ENCODE results near the gene SLC2A5.
"Not testable (repeated sequence)": the region's sequence is repeated elsewhere in the genome, so short reads cannot be mapped to it uniquely, and the experiment has no call there.

The SLC2A5 gene

DNA sequence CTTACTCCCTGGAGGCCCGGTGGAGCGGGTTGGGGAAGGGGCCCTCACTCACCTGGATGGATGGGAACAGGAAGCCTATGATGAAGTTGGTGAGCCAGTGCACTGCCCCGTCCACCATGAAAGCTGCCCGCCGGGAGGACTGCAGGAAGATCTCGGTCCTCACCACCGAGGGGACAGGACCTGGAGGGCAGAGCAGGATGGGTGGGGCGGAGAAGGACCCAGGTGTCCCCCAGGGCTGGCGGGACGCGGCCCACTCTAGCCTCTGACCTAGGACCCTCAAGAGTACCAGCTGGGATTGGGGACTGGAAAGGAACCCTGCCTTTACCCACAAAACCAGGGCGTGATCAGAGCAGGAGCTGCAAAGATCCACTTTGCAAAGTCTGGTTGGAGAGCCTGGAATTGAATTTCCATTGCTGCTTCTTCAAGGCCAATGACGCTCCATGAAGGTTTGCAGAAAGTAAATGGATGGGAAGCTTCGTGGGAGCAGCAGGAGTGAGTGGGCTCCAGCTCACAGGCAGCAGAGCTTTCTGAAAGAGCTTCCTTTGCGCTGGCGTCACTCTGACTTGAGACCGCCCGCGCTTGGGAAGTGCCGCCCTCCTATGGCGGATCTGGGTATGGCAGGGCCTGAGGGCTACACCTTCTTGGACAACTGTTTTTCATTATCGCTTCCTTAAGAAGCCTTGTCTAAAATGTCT lies 64.6 kb downstream of the SLC2A5 start:
- peak; percentile 68 for DNase-seq (ENCODE audit: low read depth)

DNA sequence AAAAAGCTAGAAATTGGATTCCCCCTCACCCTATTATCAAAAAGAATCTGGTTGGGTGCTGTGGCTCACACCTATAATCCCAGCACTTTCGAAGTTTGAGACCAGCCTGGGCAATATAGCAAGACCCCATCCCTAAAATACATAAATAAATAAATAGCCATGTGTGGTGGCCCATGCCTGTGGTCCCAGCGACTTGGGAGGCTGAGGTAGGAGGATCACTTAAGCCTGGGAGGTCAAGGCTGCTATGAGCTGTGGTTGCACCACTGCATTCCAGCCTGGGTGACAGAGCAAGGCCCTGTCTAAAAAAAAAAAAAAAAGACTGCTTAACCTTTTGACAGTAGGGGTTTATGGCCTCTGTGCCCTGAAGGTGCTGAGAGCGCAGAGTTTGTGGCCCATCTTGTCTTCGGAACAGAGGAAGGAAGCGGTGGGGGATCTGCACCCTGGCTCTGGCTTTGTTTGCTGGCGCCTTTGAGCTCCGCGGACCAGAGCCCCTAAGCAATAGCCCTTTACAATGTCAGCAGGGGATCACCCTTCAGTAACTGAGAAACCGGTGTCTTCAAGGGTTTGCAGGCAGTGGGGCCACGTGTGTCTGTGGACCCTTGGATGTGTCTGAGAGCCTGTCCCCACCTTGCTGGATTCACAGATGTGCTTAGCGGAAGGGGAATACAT lies 65.3 kb downstream of the SLC2A5 start:
- DNase-seq (ENCODE audit: low read depth), result no peak

DNA sequence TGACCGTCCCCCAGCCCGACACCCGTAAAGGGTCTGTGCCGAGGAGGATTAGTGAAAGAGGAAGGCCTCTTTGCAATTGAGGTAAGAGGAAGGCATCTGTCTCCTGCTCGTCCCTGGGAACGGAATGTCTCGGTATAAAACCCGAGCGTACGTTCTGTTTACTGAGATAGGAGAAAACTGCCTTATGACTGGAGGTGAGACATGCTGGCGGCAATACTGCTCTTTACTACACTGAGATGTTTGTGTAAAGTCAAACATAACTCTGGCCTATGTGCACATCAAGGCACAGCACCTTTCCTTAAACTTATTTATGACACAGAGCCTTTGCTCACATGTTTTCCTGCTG lies 67.2 kb downstream of the SLC2A5 start:
- not testable (repeated sequence) for DNase-seq (ENCODE audit: low read depth)

DNA sequence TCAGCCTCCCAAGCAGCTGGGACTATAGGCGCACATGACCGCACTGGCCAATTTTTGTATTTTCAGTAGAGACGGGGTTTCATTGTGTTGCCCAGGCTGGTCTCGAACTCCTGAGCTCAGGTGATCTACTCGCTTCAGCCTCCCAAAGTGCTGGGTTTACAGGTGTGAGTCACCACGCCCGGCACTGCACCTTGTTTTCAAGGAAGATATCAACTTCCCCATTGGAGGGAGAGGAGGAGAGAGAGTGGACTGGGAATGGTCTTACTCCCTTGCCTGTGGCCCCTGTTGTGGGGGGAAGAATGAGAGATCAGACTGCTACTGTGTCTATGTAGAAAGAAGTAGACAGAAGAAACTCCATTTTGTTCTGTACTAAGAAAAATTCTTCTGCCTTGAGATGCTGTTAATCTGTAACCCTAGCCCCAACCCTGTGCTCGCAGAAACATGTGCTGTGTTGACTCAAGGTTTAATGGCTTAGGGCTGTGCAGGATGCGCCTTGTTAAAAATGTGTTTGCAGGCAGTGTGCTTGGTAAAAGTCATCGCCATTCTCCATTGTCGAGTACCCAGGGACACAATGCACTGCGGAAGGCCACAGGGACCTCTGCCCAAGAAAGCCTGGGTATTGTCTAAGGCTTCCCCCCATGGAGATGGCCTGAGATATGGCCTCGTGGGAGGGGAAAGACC lies 67.8 kb downstream of the SLC2A5 start:
- DNase-seq (ENCODE audit: low read depth), result not testable (repeated sequence)

DNA sequence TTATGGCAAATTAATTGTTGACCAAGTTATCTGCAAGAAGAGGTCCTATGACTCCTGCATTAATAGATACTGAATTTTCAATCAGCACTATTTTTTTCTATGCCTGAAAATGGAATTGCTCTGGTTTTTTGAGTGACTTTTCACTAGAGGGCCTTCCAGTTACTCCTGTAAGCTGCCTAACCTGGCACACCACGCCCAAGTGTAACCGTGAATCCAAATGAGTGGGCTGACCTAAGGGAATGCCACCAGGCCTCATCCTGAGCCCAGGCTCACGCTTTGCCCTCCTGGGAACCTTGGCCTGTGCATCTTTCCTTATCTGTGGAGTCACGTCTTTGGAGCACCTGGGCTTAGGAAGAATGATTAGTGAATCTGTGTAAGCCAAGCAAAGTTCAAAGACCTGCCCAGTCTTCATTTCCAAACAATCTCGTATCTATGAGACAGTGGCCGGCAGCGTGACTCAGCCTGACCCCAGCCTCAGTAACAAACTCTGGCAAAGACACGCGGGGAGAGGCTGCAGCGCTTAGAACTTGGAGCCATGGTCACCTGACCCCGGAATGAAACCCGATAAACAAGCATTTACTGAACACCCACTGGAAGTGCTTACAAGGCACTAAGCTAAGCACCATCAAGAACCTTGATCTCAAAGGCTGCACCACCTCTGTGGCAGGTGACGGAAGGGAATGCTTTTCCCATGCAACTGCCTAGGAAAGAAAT lies 75.3 kb downstream of the SLC2A5 start:
- DNase-seq (ENCODE audit: low read depth), result not testable (repeated sequence)

DNA sequence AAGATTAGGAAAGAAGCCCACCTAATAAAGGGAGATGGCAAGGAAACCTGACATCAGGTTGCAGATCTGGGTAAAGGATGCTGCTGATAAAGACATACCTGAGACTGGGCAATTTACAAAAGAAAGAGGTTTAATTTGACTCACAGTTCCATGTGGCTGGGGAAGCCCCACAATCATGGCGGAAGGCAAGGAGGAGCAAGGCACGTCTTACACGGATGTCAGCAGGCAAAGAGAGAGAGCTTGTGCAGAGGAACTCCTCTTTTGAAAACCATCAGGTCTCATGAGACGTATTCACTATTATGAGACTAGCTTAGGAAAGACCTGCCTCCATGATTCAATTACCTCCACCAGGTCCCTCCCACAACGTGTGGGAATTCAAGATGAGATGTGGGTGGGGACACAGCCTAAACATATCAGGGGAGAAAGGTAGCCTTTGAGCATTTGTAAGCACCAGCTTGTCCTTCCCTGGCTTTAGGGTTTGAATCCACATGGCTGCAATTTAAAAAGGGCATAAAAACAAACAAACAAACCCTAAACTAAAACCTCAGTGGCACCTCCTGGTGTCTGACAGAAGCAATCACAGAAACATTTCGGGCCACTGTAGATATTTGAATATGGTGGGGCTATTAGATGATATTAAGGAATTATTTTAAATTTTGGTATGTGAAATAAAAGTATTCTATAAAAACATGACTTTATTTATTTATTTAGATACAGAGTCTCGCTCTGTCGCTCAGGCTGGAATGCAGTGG lies 76.3 kb downstream of the SLC2A5 start:
- DNase-seq (ENCODE audit: low read depth), result no peak

DNA sequence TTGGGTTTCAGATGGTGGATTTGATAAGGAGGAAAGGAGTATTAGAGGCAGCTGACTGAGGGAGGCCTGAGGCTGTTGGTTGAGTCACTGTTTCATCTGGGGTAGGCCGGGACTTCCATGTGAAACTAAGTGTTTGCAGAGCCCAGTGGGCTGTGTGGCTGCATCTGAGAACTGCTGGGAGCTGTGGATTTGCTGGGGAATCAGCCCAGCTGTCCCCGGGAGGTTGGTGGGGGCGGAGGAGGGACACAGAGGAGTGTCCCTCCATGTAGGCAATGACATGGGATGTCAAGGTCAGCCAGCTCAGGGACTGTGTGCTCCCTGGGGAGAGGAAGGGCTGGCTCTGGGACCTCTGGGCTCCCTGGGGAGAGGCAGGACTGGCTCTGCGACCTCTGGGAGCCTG lies 79.6 kb downstream of the SLC2A5 start:
- no peak for DNase-seq (ENCODE audit: low read depth)

DNA sequence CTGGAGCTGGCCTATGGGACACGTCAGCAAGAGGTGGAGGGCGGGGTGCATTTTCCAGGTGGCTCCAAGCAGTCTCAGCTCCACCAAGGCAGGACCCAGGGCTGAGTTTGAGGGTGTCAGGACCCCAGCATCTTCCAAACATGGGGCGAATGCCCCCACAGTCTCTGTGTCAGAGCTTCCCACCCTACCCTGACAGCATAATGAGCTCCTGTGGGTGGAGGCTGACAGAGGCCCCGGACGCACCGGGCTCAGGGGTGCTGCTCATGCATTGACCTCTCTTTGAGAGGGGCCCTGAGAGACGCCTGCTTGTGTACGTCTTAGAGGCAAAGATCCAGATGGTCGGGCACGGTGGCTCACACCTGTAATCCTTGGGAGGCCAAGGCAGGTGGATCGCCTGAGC lies 80.4 kb downstream of the SLC2A5 start:
- no peak for DNase-seq (ENCODE audit: low read depth)

DNA sequence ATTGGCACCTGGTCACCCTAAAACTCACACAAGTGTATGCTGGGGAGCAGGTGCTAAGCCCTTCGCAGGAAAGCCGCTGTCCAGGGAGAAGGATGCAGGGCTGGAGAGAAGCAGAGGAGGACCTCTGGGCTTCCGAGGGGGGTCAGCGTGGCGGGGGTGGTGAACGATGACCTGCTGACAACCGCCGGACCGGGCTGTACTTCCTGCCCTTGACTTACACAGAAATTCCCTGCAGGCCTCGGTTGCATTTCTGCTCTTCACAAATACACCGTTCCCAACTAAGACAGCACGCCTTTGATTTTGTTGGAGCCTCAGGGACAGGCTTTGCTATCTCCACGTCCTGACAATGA lies 80.8 kb downstream of the SLC2A5 start:
- DNase-seq (ENCODE audit: low read depth), result no peak

DNA sequence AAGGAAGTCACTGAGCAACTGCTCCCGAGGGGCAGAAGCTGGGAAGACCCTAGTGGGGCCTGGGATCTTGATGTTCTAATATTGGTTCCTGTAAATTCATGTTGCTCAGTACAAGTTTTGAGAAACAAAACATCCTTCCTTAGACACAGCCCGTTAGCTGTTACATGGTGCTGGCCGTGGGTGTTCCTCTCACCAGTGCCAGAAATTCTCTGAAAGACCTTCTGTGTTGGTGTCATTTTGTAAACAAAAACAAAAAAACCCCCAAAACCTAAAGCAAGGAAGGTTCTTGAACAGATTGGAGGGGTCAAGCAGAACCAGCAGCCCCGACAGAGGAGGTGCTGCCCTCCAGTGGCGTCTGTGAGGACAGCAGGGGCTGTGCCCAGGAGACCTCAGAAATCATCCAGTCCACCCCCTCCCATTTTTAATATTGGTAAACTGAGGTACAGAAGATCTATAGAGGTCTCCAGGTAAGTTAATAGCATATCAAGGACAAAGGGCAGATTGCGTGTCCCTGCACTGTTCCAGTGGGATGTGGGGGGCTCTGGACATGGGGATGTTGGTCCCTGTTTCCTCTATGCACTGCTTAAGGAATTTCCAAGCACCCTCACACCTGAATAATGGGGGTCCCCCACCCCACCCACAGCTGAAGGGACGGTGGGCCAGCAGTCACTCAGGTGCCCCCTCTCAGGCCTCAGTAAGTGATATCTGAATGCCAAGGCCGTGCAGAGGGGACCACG lies 81.4 kb downstream of the SLC2A5 start:
- DNase-seq (ENCODE audit: low read depth), result no peak

DNA sequence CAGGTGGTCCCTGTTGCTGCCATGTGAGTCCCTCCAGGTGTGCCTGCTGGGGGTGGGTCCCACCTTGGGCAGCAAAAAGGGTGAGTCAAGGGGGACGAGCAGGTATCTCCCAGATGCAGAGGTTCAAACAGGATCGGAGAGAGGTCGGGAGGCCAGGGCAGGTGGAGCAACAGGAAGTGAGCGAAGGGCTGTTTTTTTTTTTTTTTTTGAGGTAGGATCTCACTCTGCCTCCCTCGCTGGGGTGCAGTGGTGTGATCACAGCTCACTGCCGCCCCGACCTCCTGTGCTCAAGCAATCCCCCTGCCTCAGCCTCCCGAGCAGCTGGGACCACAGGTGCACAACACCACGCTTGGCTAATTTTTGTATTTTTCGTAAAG lies 82.6 kb downstream of the SLC2A5 start:
- no peak for DNase-seq (ENCODE audit: low read depth)

DNA sequence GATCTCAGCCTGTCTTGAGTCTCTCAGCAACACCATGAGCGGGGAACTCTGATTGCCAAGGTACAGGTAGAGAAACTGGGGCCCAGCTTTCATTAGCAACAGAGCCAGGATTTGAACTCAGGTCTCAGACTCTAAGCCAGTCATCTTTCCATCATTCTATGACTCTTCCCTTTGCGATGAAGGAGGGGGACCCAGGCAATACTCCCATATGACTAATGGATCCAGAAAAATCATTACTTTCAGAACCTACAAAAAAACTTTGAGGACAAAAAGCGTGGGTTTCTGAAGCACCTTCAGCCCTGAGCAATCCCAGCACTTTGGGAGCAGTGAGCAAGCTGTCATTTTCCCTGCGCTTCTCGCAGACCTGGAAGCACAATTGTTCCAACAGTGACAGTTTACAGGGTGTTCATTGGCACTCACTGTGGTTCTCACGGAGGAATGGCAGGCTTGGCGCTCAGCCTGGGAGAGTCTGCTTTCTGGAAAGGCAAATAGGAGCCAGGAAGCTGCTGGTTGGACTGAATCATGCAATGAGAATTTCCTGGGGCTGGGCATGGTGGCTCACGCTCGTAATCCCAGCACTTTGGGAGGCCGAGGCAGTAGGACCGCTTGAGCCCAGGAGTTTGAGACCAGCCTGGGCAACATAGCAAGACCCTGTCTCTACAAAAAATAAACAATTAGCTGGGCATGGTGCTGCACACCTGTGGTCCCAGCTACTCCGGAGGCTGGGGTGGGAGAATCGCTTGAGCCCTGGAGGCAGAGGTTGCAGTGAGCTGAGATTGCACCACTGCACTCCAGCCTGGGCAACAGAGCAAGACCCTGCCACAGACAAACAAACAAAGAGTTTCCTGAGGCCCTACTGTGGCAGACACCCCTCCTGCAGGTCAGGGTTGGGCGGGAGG lies 83.3 kb downstream of the SLC2A5 start:
- DNase-seq (ENCODE audit: low read depth), result peak; percentile 94
